Right lobe of liver (tissue), 6 donors: ENCODE data around the gene BICC1. TPM values are rescaled to one million over a fixed set of nuclear protein-coding genes. Genes with fewer than 3 reads are reported as not detected.
A peak's percentile ranks its signal among the peaks of the same experiment; 100 is the strongest.

Experiments
- ATAC-seq, 4 donors: fragments of 200-7000 bp; cut with Tn5 transposase; one replicate each; pipeline ENCODE4 v1.9.1; 2020; ENCODE audit warnings: mild to moderate bottlenecking in 4 of 4, moderate library complexity in 4 of 4
- DNase-seq, 3 donors: peaks; one replicate each; pipeline ENCODE4 v3.0.0-alpha.2; 2020
- H3K27ac ChIP-seq, 3 donors: fragments of 200-600 bp; one replicate each; pipeline ENCODE4 v1.8.0; 2022
- H3K27me3 ChIP-seq, 2 donors: fragments of 200-600 bp; one replicate each; pipeline ENCODE4 v1.8.0; 2022
- H3K36me3 ChIP-seq, 4 donors: fragments of 200-600 bp; sonication (generic) in 1 of 4; one replicate each; pipeline versions ENCODE4 v1.5.1 to v1.8.0; 2017 to 2022; ENCODE audit warnings: control low read depth in 1 of 4
- H3K4me1 ChIP-seq, 4 donors: fragments of 200-600 bp; sonication (generic) in 1 of 4; one replicate each; pipeline versions ENCODE4 v1.5.1 to v1.8.0; 2017 to 2022; ENCODE audit warnings: control low read depth in 1 of 4
- H3K4me3 ChIP-seq, 3 donors: fragments of 200-600 bp; one replicate each; pipeline ENCODE4 v1.8.0; 2022
- H3K9me3 ChIP-seq, 4 donors: fragments of 200-600 bp; sonication (generic) in 1 of 4; one replicate each; pipeline versions ENCODE4 v1.5.1 to v1.8.0; 2017 to 2022; ENCODE audit warnings: control low read depth in 1 of 4
- CTCF ChIP-seq, 4 donors: fragments of 200-600 bp in 3 of 4; fragments of 450-650 bp in 1 of 4; IDR thresholded peaks; one replicate each; pipeline versions ENCODE4 v1.5.1 to v1.8.0; 2016 to 2022; ENCODE audit warnings: antibody characterized with exemption in 4 of 4, mild to moderate bottlenecking in 2 of 4
- POLR2A ChIP-seq: fragments of 450-650 bp; IDR thresholded peaks from one replicate; pipeline ENCODE4 v1.6.1; 2017; ENCODE audit warnings: antibody characterized with exemption, mild to moderate bottlenecking
- WGBS: methylation state at CpG from one replicate; pipeline ENCODE4 v1.1.6; 2018; ENCODE audit warnings: low coverage, low lambda C conversion rate; ENCODE audit not compliant: insufficient coverage; ENCODE audit errors: missing lambda C conversion rate; 5-methylcytosine and 5-hydroxymethylcytosine counted together
- intact Hi-C, 2 donors: fragments of 100-400 bp; cut with DNase I; formaldehyde crosslinking; loops; one replicate each; pipeline versions ENCODE4 v1.11.2 to v1.14.1; 2022
- total RNA-seq, 6 experiments: library from RNA; depleted of rRNA in 2 of 6; stranded (reverse); fragments of >200 nt in 2 of 6; fragmentation: NEBNext Ultra II Directional in 3 of 6; extraction: Animal tissue kit (Norgen Biotek cat#: 25700) in 3 of 6; gene quantifications; one replicate each; pipeline versions ENCODE4 v1.1.0 to v1.2.4, GENCODE V29; 2016 to 2023
- donor health status: DM: no; HTN: yes; CAD: no.
- donor health status: DM: no; HTN: no; CAD: no.
- donor health status: DM: no; HTN: no; CAD: no.
- donor health status: DM: no; HTN: yes; CAD: no.
- donor health status: DM: no; HTN: yes; CAD: no.

Gene BICC1
- total RNA-seq, 6 experiments from 2014 or later, result 1.2 to 9.0 (median 2.3) TPM

- 38% methylated on average over 1 of the region's 1 CpG for WGBS
- peak in 1 of 4 donors; percentile 22 for ATAC-seq
- Histone ChIP-seq H3K4me3 (no peak overlapping the region), H3K36me3 (no peaks in the 10 kb centered on the region), H3K4me1 (peaks cover 0 to 21% (median 2%) of the 10 kb centered on the region in 4 donors), H3K27me3 (no peaks in the 10 kb centered on the region), H3K27ac (no peak overlapping the region), H3K9me3 (no peaks in the 10 kb centered on the region)
- intact Hi-C loops, result no loop called here
- TF ChIP-seq POLR2A (no peak), CTCF (IDR thresholded peaks at IDR 0.05) (no peak)
- DNase-seq, result no peak
Observed at GRCh38 chr10:58802047-58802446, 289.4 kb downstream of the BICC1 start.

GRCh38 chr10:58806323-58806722, 293.7 kb downstream of the BICC1 start:
- intact Hi-C loops, result no loop called here
- DNase-seq (no peak), ATAC-seq (peak; percentile 52 to 73 (median 68))
- Histone ChIP-seq H3K9me3 (no peaks in the 10 kb centered on the region), H3K36me3 (no peaks in the 10 kb centered on the region), H3K4me1 (peaks cover 0 to 32% (median 2%) of the 10 kb centered on the region in 4 donors), H3K27ac (peak overlapping the region in 1 of 3 donors; percentile 15), H3K4me3 (no peak overlapping the region), H3K27me3 (no peaks in the 10 kb centered on the region)
- TF ChIP-seq POLR2A, result no peak
- TF ChIP-seq CTCF (IDR thresholded peaks at IDR 0.05), result no peak
- WGBS, result 81% methylated on average over 1 of the region's 1 CpG

GRCh38 chr10:58806970-58807628, 294.4 kb downstream of the BICC1 start:
- Histone ChIP-seq H3K9me3 (no peaks in the 10 kb centered on the region), H3K27me3 (no peaks in the 10 kb centered on the region), H3K4me3 (no peak overlapping the region), H3K36me3 (no peaks in the 10 kb centered on the region), H3K4me1 (peaks cover 0 to 34% (median 0%) of the 10 kb centered on the region in 4 donors), H3K27ac (peak overlapping the region in 1 of 3 donors; percentile 29)
- DNase-seq (no peak), ATAC-seq (no peak)
- WGBS, result 75% methylated on average over 4 of the region's 4 CpGs
- TF ChIP-seq CTCF (IDR thresholded peaks at IDR 0.05) (no peak), POLR2A (no peak)
- intact Hi-C loops, result no loop called here

GRCh38 chr10:58807629-58808022, 295.0 kb downstream of the BICC1 start:
- DNase-seq (peak in 1 of 3 donors; percentile 50), ATAC-seq (peak; percentile 91 to 97 (median 94))
- Histone ChIP-seq H3K27ac (peak overlapping the region in 1 of 3 donors; percentile 29), H3K4me1 (peaks cover 0 to 37% (median 0%) of the 10 kb centered on the region in 4 donors), H3K27me3 (no peaks in the 10 kb centered on the region), H3K36me3 (no peaks in the 10 kb centered on the region), H3K9me3 (no peaks in the 10 kb centered on the region), H3K4me3 (no peak overlapping the region)
- TF ChIP-seq CTCF (IDR thresholded peaks at IDR 0.05) (peak in 1 of 4 donors; percentile 12), POLR2A (no peak)
- 11% methylated on average over 3 of the region's 4 CpGs for WGBS
- intact Hi-C loops, result no loop called here
